Spleen (tissue), 11 donors: Measurements from ENCODE around the gene IFI27. TPM values are rescaled to one million over a fixed set of nuclear protein-coding genes. Genes with fewer than 3 reads are reported as not detected.

Experiments used
- DNase-seq: peaks from one replicate; pipeline ENCODE4 v3.0.0-alpha.2; 2020
- H3K27ac ChIP-seq, 8 donors: fragments of 200-600 bp; sonication (generic) in 7 of 8; 1 replicate in 4 of 8; 2 replicates in 4 of 8; pipeline versions ENCODE4 v1.5.0 to v1.8.0; 2016 to 2021; ENCODE audit warnings: inconsistent platforms in 4 of 8, mild to moderate bottlenecking in 4 of 8, moderate library complexity in 1 of 8
- H3K27me3 ChIP-seq, 7 donors: fragments of 200-600 bp; sonication (generic) in 6 of 7; replicated peaks in 1 of 7; 1 replicate in 4 of 7; 2 replicates in 3 of 7; pipeline versions ENCODE4 v1.5.0 to v1.8.0; 2016 to 2021; ENCODE audit warnings: inconsistent platforms in 3 of 7, mild to moderate bottlenecking in 1 of 7
- H3K36me3 ChIP-seq, 6 donors: fragments of 200-600 bp; sonication (generic) in 5 of 6; 1 replicate in 4 of 6; 2 replicates in 2 of 6; pipeline versions ENCODE4 v1.5.0 to v1.8.0; 2016 to 2021; ENCODE audit warnings: inconsistent platforms in 2 of 6
- H3K4me1 ChIP-seq, 6 donors: fragments of 200-600 bp; sonication (generic) in 5 of 6; 1 replicate in 3 of 6; 2 replicates in 3 of 6; pipeline versions ENCODE4 v1.5.0 to v1.8.0; 2016 to 2021; ENCODE audit warnings: inconsistent platforms in 3 of 6
- H3K4me3 ChIP-seq, 8 donors: fragments of 200-600 bp; sonication (generic) in 7 of 8; 1 replicate in 4 of 8; 2 replicates in 4 of 8; pipeline versions ENCODE4 v1.5.0 to v1.8.0; 2016 to 2021; ENCODE audit warnings: inconsistent platforms in 4 of 8, mild to moderate bottlenecking in 4 of 8, moderate library complexity in 2 of 8
- H3K9me3 ChIP-seq, 8 donors: fragments of 200-600 bp; sonication (generic) in 7 of 8; 1 replicate in 4 of 8; 2 replicates in 4 of 8; pipeline versions ENCODE4 v1.5.0 to v1.8.0; 2016 to 2021; ENCODE audit warnings: inconsistent platforms in 4 of 8
- POLR2A ChIP-seq, 3 donors: fragments of 450-650 bp; IDR thresholded peaks; one replicate each; pipeline ENCODE4 v1.5.1; 2017; ENCODE audit warnings: antibody characterized with exemption in 3 of 3, mild to moderate bottlenecking in 1 of 3
- POLR2AphosphoS5 ChIP-seq, 3 donors: sonication (generic); formaldehyde crosslinking; IDR thresholded peaks; one replicate each; pipeline ENCODE4 v1.5.1; 2017; ENCODE audit warnings: antibody characterized with exemption in 3 of 3
- WGBS, 5 donors: extraction: QIAGEN DNeasy Blood & Tissue Kit in 3 of 5; methylation state at CpG; one replicate each; pipeline versions ENCODE4 v1.1.5 to v1.1.7; 2013 to 2018; 5-methylcytosine and 5-hydroxymethylcytosine counted together
- intact Hi-C: fragments of 100-400 bp; cut with DNase I; formaldehyde crosslinking; loops from one replicate; pipeline ENCODE4 v1.15.0; 2023; ENCODE audit warnings: low total_unique reads
- polyA plus RNA-seq, 3 donors: library from polyadenylated mRNA; stranded (reverse); fragments of 200-250 nt; gene quantifications; one replicate each; pipeline ENCODE4 v1.2.1, GENCODE V29; 2013
- total RNA-seq, 7 donors: library from RNA; depleted of rRNA in 3 of 7; stranded (reverse); fragments of >200 nt in 3 of 7; fragmentation: NEBNext Ultra II Directional in 4 of 7; extraction: Animal tissue kit (Norgen Biotek cat#: 25700) in 4 of 7; gene quantifications; one replicate each; pipeline versions ENCODE4 v1.1.0 to v1.2.1, GENCODE V29; 2016 to 2021
- TF ChIP-seq, protein P1 (sequence below), 11 experiments: fragments of 200-600 bp in 7 of 11; fragments of 450-650 bp in 4 of 11; sonication (generic) in 4 of 11; IDR thresholded peaks in 8 of 11; conservative IDR thresholded peaks in 3 of 11; 1 replicate in 7 of 11; 2 replicates in 4 of 11; pipeline versions ENCODE4 v1.4.0 to v1.8.0; 2016 to 2021; ENCODE audit warnings: antibody characterized with exemption in 11 of 11, inconsistent platforms in 4 of 11, mild to moderate bottlenecking in 1 of 11
- donor health status: healthy with polysubstance abuse.
- donor health status: DM: no; HTN: no; CAD: no; lungs with moderate emphysema.
- donor health status: DM: no; HTN: no; CAD: no.
- donor health status: Bipolar disorder and iron deficiency.
- donor health status: healthy.
- donor health status: DM: no; HTN: no; CAD: no.
- donor health status: DM: yes; HTN: yes; CAD: no.

Gene IFI27
- total and polyA plus RNA-seq, 10 donors: 304 to 1,170 (median 719) TPM

DNA sequence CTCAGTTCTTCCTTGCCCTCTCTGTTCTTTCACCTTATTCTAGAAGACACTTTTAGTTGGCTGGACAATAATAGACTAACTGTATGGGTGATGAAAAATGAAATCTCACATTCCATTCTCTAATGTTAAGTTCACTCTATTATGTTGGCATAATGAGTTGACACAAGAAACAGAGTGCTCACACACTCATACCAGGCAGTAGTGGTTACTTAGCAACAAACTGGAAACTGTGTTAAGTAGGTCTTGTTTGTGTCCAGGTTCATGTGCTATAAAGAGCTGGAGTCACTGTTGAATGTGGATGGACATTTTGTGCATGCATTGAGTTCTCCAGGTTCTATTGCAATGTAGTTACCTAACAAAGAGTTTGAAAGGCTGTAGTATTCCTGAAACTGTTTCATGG, 46.7 kb downstream of the IFI27 start:
- DNase-seq: no peak
- H3K36me3 ChIP-seq: no peaks in the 10 kb centered on the region
- peaks cover 0 to 4% (median 0%) of the 10 kb centered on the region in 8 donors for H3K9me3 ChIP-seq
- no peak overlapping the region for H3K27ac ChIP-seq
- no peak overlapping the region for H3K4me3 ChIP-seq
- H3K27me3 ChIP-seq: peaks cover 0 to 33% (median 5%) of the 10 kb centered on the region in 7 donors
- peaks cover 0 to 20% (median 3%) of the 10 kb centered on the region in 6 donors for H3K4me1 ChIP-seq
- TF ChIP-seq, protein P1, sequence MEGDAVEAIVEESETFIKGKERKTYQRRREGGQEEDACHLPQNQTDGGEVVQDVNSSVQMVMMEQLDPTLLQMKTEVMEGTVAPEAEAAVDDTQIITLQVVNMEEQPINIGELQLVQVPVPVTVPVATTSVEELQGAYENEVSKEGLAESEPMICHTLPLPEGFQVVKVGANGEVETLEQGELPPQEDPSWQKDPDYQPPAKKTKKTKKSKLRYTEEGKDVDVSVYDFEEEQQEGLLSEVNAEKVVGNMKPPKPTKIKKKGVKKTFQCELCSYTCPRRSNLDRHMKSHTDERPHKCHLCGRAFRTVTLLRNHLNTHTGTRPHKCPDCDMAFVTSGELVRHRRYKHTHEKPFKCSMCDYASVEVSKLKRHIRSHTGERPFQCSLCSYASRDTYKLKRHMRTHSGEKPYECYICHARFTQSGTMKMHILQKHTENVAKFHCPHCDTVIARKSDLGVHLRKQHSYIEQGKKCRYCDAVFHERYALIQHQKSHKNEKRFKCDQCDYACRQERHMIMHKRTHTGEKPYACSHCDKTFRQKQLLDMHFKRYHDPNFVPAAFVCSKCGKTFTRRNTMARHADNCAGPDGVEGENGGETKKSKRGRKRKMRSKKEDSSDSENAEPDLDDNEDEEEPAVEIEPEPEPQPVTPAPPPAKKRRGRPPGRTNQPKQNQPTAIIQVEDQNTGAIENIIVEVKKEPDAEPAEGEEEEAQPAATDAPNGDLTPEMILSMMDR (IDR thresholded peaks at IDR 0.05 in 8 of 11, conservative IDR thresholded peaks at IDR 0.05 in 3 of 11): no peak
- TF ChIP-seq POLR2AphosphoS5 (IDR thresholded peaks at IDR 0.05) (no peak), POLR2A (IDR thresholded peaks at IDR 0.05) (no peak)
- intact Hi-C loops: no loop called here

DNA sequence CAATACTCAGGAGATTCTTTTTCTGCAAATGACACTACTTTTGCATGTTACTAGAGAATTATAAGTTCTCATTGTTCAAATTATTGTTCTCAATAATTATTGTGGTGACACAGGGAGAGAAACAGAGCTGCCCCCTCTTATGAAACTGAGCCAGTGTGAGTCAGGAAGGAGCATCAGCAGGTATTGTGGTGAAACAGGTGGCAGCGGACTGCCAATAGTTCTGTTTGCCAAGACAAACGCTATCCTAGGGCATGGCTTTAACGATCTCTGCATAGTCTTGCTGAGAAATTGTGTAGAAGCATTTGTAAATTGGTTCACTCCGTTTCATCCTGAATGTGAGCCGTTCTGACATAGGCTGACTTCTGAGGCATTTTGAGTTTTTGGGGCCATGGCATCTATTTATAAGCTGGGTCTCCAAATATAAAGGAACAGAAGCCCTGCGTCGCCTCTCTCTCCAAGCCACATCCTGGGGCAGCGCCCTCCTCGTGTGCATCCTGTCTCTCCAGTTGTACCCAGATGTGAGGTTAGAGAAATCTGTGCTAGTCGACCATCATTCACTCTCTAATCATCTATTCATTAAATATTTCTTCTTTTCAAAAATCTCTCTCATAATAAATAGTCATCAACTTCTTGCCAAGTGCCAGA, 47.8 kb downstream of the IFI27 start:
- intact Hi-C loops: no loop called here
- Histone ChIP-seq H3K9me3 (peaks cover 0 to 4% (median 0%) of the 10 kb centered on the region in 8 donors), H3K4me3 (no peak overlapping the region), H3K4me1 (peaks cover 0 to 24% (median 3%) of the 10 kb centered on the region in 6 donors), H3K27me3 (peaks cover 0 to 30% (median 5%) of the 10 kb centered on the region in 7 donors), H3K27ac (no peak overlapping the region), H3K36me3 (no peaks in the 10 kb centered on the region)
- WGBS, 5 donors: 36 to 47% (median 40%) methylated on average over 10 of the region's 10 CpGs
- no peak for DNase-seq
- TF ChIP-seq, protein P1 (IDR thresholded peaks at IDR 0.05 in 8 of 11, conservative IDR thresholded peaks at IDR 0.05 in 3 of 11): no peak
- TF ChIP-seq POLR2A (IDR thresholded peaks at IDR 0.05): no peak
- TF ChIP-seq POLR2AphosphoS5 (IDR thresholded peaks at IDR 0.05): no peak

DNA sequence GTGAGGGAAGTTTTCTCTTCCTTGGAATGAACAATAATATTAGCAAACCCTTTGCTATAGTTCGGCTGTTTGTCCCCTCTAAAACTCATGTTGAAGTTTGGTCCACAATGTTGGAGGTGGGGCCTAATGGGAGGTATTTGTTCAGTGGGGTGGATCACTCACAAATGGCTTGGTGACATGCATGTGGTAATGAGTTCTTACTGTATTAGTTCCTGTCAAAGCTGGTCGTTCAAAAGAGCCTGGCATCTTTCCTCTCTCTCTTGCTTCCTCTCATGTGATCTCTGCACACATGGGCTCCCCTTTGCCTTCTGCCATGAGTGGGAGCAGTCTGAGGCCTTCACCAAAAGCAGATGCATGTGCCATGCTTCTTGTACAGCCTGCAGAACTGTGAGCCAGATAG, 50.5 kb downstream of the IFI27 start:
- Histone ChIP-seq H3K27ac (no peak overlapping the region), H3K36me3 (no peaks in the 10 kb centered on the region), H3K4me1 (peaks cover 0 to 30% (median 3%) of the 10 kb centered on the region in 6 donors), H3K4me3 (no peak overlapping the region), H3K9me3 (no peaks in the 10 kb centered on the region), H3K27me3 (peaks cover 0 to 43% (median 5%) of the 10 kb centered on the region in 7 donors)
- 35 to 49% (median 46%) methylated on average over 2 of the region's 2 CpGs for WGBS, 5 donors
- TF ChIP-seq POLR2AphosphoS5 (IDR thresholded peaks at IDR 0.05) (no peak), POLR2A (IDR thresholded peaks at IDR 0.05) (no peak)
- TF ChIP-seq, protein P1 (IDR thresholded peaks at IDR 0.05 in 8 of 11, conservative IDR thresholded peaks at IDR 0.05 in 3 of 11): no peak
- DNase-seq: no peak
- intact Hi-C loops: no loop called here

DNA sequence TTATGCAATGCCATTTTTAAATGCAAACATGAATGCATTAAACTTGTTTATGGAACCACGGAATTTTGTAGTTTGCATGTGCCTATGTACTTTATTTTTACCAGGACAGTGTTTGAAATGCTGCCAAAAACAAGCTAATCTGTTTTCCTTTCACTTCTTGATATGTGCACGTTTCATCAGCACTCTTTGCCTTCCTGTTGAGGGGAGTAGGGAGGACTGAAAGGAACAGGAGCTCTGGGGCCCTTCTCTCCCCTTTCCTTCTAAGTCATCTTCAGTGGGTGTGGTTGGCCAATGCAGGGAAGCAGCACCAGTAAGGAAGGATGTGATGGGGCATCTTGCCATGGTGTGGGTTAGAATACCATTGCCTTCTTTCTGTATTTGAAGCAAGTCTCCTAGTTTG, 51.4 kb downstream of the IFI27 start:
- no peak overlapping the region for H3K4me3 ChIP-seq
- H3K4me1 ChIP-seq: peaks cover 0 to 30% (median 3%) of the 10 kb centered on the region in 6 donors
- H3K27me3 ChIP-seq: peaks cover 0 to 39% (median 5%) of the 10 kb centered on the region in 7 donors
- intact Hi-C loops: no loop called here
- no peak for TF ChIP-seq POLR2A (IDR thresholded peaks at IDR 0.05)
- no peak for TF ChIP-seq POLR2AphosphoS5 (IDR thresholded peaks at IDR 0.05)
- TF ChIP-seq, protein P1 (IDR thresholded peaks at IDR 0.05 in 8 of 11, conservative IDR thresholded peaks at IDR 0.05 in 3 of 11): no peak
- no peaks in the 10 kb centered on the region for H3K36me3 ChIP-seq
- H3K27ac ChIP-seq: no peak overlapping the region
- 1 to 2% (median 1%) methylated on average over 2 of the region's 2 CpGs for WGBS, 5 donors
- no peak for DNase-seq
- H3K9me3 ChIP-seq: no peaks in the 10 kb centered on the region
